DMS114 treated with DMSO at 0.1 percent for 48 hours (cell line): Measurements from ENCODE around the gene EMCN.

Experiments used
- DNase-seq: peaks from one replicate; lab custom pipeline; 2025; ENCODE audit not compliant: unreplicated experiment; lab: John Stamatoyannopoulos, UW

EMCN gene

DNA sequence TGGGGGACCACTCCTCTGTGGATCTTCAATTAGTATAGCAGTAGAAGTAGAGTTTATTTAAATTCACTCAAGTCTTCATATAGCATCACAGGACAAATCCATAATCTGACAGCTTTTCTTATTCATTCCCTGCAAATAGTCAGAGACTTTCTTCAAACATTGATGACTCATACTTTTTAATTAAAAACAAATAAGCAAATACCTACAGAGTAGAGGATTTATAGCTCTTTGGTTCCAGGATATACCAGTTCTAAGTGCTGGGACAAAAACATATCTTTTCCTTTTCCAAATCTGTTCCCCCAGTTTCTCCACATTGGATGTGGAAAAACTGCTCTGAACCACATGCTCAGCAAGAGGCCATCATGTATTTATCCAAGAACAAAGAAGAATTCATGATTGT lies 24.1 kb downstream of the EMCN start:
- no peak for DNase-seq

GRCh38 chr4:100492129-100492528 lies 25.7 kb downstream of the EMCN start:
- DNase-seq = no peak

GRCh38 chr4:100489305-100489704 lies 28.5 kb downstream of the EMCN start:
- no peak for DNase-seq

- DNase-seq = no peak
These were observed 31.3 kb downstream of the EMCN start for GRCh38 chr4:100486496-100486895.

- no peak for DNase-seq
These were observed 34.0 kb downstream of the EMCN start for GRCh38 chr4:100483796-100484195.

GRCh38 chr4:100479971-100480370 lies 37.9 kb downstream of the EMCN start:
- no peak for DNase-seq

- no peak for DNase-seq
These were observed 48.3 kb downstream of the EMCN start for GRCh38 chr4:100469555-100469954.

GRCh38 chr4:100466501-100466900 lies 51.3 kb downstream of the EMCN start:
- DNase-seq = no peak

- no peak for DNase-seq
These were observed 55.8 kb downstream of the EMCN start for GRCh38 chr4:100461807-100462605.

DNA sequence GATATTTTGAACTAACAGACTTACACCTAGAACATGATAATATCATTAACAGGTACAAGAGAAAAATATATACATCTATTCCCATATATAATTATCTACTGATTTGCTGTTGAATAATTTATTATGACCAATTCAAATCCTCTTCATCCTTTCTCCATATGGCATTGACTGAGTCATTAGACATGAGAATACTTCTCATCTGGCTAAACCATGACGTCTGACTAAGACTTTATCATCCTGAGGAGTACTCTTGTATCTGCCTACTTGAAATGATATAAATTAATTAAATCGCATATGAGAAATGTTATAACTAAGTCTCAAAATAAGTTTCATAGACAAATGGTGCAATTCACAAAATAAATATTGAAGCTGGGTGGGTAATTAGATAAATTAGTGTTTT lies 67.4 kb downstream of the EMCN start:
- no peak for DNase-seq

DNA sequence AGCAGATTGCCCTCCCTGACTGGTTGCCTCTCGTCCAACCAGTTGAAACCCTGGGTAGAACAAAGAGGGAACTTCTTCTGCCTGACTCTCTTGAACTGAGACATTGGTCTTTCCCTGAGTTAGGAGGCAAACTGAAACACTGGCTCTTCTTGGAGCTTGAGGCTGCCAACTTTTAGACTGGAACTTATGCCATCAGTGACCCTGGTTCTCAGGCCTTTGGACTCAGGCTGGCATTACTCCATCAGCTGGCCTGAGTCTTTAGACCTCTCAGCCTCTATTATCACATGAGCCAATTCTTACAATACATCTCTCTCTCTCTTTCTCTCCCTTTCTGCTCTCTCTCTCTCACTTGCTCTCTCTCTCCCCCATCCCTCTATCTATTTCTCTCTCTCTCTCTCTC lies 86.4 kb downstream of the EMCN start:
- DNase-seq = no peak

- DNase-seq = no peak
These were observed 87.4 kb downstream of the EMCN start for GRCh38 chr4:100430451-100430850.

DNA sequence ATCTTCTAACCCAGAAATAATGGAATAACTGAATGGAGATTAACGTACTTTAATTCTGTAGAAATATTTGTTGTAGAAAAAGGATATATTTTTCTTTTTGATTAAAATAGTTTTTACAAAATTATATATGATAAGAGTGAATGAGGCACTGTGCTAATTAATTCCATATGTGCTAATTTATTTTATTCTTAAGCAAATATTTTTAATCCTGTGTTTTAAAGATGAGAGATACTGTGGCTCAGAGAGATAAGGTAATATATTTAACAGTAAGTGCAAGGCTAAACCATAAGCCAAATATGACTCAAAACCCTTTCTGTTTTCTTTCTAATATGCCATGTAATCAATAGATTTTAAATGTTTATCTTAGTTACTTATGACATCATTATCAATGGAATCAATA lies 88.2 kb downstream of the EMCN start:
- no peak for DNase-seq

- DNase-seq = no peak
These were observed 89.8 kb downstream of the EMCN start for GRCh38 chr4:100428051-100428450.

DNA sequence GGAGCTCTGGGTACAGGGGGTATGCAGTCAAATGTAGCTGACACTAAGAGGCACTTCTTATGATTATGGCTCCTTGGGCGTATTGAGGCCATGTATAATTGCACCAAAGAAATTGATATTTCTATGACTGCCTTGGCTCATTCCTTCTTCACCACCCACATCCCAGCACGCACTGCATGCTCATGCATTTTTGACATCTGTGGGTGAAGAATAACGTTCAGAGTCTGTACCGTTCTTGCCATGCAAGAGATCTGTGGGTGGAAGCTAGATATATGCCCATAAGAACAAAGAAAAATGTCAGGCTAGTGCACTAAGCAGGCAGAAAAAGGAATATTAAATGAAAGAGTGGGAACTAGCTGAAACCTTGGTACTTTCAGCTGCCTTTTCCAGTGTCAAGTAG lies 93.4 kb downstream of the EMCN start:
- no peak for DNase-seq

GRCh38 chr4:100422894-100423293 lies 94.9 kb downstream of the EMCN start:
- DNase-seq = no peak

GRCh38 chr4:100421361-100421978 lies 96.4 kb downstream of the EMCN start:
- peak; percentile 1 for DNase-seq

GRCh38 chr4:100420571-100420970 lies 97.3 kb downstream of the EMCN start:
- DNase-seq = no peak

- DNase-seq = no peak
These were observed 100.3 kb downstream of the EMCN start for GRCh38 chr4:100417565-100417964.

- no peak for DNase-seq
These were observed 103.6 kb downstream of the EMCN start for GRCh38 chr4:100414016-100414790.

DNA sequence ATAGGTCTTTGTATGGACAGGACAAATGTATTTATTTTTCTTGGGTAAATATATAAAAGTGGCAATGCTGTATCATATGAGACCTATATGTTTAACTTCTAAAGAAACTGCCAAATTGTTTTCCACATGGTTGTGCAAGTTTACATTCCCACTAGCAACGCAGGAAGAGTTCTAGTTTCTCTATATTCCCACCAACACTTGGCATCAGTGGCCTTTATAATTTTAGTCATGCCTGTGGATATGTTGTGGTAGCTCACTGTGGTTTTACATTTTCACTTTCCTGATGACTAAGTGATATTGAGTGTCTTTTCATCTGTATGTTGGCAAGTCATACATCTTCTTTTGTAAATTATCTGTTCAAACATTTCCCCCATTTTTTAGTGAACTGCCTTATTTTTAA lies 126.0 kb downstream of the EMCN start:
- no peak for DNase-seq

DNA sequence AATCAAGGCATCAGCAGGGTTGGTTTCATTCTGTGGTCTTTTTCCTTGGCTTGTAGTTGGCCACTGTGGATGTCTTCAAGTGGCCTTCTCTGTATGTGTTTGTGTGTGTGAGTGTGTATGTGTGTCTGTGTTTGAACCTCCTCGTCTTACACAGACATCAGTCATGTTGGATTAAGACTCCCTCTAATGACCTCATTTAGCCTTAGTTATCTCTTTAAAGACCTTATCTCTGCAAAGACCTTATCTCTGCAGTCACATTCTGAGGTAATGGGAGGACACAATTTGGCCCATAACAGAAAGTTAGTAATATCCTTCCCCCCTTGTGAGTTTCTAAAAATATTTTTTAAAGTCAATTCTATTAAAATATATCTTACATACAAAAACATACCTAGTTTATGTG lies 126.7 kb downstream of the EMCN start:
- DNase-seq = no peak
